ENCODE data around the gene MAP4K5.
"Not testable (repeated sequence)": the region's sequence is repeated elsewhere in the genome, so short reads cannot be mapped to it uniquely, and the experiment has no call there.

MAP4K5 gene

DNA sequence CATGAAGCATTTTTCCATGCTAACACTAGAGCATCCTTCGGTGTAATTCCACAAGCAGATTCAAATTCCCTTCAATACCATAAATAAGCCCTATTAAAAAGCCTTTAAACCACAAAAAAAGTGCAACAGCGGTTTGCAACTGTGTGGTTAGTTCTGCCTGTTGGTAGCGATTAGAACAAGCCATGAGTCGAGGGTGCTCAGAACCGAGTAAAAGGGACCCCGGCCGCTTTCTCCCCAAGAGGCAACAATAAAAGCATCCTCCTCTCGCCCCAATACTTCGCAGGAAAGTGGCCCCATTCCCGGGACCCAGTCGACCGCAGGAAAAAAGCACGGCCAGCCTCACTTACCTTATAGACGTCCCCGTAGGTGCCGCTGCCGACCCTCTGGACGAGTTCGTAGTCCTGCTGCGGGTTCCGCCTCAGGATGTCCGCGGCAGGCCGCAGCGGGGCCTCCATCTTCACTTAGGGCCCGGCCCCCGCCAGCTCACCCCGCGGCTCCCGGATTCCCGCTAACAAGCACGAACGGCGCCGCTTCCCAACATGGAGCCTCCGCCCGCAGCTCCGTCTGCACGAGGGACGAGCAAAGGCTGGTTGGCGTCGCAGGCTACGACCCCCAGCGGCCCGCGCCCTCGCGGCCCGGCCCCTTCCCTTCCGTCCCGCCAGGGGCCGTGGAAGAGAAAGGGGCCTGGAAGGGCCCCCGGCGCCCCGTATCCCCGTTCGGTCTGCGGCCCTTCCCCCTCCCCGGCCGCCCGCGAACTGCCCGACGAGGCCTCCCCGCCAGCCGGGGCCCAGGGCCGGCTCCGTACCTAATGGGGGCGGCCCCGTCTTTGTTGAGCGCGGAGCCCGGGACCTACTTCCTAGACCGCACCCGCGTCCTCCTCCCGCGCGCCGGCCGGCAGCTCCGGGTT, 521 bp downstream of the MAP4K5 start:
- peak; percentile 42 for DNase-seq

DNA sequence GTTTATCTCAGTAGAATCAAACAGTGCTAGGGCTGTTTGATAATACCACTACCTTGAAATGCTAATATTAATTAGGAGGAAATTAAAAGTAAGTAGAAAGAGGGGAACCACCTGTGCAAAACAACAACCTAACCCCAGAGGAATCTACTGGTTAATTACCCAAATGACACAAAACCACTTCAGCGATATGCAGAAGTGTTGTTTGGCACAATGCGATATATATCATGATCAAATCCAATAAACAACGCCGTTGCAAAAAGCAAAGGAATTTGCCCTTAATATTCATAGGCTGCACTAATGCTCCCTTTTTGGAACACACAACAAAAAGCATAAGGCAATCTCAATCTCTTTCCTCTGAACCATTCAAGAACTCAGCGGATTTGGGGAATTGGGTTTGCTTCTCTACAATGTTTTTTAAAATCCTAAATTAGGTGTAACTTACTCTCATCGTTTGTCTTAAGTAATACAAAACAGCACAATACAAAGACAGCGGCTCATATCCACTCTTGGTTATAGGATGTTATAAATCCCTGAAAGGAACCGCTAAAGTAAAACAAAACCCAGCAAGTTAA, 1.5 kb downstream of the MAP4K5 start:
- no peak for DNase-seq

DNA sequence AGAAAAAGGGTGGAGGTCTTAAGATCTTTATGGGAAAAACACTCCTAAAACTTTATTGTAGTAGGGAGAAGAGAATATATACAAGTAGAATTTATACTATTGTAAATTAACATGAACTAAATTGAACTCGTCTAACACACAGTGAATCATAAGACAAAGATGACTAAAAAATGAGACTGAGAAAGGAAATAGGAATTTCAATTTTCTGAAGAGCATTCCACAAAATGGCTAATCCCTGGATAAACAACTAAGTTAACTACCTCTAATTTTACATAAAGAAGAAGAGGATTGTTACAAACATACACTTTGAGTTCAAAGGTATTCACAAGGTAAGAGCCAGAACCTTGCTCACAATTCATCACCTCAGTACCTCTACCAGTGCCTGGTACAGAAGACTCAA, 2.0 kb downstream of the MAP4K5 start:
- no peak for DNase-seq

DNA sequence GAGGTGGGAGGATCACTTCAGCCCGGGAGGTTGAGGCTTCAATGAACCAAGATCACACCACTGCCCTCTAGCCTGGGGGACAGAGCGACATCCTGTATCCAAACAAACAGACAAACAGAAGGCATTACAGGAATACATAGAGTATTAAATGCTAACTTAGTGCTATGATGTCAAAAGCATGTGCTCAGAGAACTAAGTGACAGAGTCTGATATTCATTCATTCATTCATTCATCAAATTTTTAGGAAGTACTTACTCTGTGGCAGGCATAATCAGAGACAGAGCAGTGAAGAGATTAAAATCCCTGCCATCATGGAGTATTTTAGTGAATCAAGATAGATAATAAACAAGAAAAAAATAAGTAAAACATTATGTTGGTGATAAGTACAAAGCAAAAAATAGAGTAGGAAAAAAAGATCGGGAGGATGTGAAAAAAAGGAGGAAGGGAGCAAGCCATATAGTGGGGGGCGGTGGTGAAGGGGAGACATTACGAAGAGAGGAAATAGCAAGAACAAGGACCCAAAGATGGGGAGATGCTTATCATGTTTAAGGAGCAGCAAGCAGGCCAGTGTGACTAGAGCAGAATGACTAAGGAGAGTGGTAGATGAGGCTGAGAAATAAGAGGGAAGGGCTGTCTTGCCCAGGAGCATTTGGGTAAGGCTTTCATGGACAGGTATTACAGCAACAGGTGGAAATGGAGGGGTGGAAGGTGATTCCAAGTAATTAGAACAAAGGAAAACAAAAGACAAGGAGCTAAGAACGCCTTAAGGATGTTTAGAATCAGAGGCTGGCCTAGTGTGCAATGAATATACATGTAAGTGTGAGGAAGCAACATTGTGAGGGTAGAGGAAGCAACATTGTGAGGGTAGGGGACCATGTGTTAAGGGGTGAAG, 2.8 kb downstream of the MAP4K5 start:
- no peak for DNase-seq

DNA sequence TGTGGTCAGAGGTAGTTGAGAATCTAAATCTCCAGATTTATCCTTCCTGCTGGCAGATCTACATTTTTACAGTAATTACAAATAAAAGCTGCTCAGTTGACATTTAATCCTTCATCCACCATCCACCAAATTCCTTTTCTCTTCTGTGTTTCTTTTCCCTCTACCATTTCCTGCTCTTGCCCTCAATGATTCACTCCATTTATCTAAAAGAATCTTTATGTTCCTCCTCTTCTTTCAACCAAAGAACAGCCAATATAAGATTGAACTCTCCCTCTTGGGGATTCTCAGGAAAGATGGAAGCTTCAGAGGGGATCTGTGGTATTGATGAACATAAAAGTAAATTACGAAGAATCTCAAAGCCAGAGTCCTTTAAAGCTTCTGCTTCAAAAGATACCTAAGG, 4.4 kb downstream of the MAP4K5 start:
- DNase-seq, result no peak

DNA sequence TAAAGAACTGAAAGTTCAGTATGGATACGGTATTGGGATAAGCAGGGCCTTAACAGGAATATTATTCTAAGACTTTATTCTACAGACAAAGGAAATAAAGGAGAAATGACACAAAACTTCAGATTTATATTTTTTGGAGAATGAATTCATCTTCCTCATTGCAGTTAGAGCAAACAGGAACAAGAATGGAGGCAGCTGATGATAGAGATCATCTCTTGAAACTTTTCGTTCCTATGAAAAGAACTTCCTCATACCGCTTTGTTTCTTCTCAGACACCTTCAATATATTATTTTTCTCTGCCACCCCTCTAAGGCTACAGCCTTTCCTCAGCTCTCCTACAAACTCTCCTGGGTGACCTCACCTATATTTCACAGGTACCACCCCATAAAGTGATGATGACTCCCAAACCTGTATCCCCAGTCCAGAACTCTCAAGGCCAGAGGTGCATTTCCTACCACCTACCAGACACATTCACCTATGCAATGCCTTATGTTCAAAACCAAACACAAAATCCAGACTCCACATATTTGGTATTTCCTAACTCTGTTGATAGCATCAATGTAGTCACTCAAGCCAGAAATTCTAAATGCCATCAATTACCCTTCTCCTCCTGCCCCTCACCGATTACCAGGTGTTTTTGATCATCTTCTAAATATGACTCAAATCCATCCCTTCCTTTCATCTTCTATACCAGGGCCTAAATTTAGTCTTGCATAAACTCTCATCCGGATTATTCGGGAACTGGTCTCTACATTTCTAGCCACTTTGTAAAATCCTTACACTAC, 7.4 kb downstream of the MAP4K5 start:
- DNase-seq, result peak; percentile 64

DNA sequence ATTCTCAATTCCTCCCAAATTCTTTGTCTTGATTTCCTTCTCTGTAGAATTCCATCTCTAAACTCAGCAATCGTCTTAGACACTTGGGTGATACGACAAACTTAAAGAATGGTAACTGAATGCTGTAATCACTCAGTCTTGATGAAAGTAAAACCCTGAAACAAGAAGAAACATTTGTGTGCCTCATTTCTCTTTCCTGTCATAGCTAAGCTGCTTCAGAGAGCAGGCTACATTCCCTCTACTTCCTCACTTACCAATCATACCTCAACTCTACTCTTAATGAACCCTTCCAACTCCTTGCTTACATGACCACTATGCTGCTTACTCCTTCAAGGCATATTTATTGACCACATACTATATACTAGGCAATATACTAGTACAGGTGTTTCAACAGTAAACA, 8.3 kb downstream of the MAP4K5 start:
- peak; percentile 74 for DNase-seq

DNA sequence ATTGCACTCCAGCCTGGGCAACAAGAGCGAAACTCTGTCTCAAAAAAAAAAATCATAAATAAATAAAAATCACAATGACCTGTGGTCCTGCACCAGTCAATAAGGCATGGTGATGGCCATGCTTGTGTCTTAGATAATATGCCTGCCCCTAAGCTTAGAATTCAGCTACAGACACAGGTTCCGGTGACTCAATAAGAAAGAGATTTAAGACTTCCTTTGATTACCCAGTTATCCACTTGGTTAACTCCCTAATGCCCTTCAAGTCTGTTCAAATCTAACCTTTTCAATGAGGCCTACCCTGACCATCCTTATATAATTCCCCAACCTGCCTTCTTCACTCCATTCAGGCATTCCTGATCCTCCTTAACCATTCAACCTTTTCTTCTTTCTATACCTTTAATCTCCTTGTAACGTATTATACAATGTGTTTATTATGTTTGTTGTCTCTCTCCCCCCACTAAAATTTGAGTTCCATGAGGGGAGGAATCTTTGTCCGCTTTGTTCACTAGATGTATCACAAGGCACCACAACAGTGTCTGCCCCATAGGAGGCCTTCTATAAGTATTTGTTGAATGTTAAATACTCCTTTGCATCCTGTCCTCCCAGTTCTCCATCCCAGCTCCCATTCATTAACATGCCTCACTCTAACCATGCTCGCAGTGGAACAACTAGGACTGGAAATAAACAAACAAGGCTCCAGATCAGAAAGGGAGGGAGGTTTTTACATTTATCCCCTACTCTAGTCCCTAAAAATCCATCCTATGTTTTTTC, 8.9 kb downstream of the MAP4K5 start:
- DNase-seq, result no peak

DNA sequence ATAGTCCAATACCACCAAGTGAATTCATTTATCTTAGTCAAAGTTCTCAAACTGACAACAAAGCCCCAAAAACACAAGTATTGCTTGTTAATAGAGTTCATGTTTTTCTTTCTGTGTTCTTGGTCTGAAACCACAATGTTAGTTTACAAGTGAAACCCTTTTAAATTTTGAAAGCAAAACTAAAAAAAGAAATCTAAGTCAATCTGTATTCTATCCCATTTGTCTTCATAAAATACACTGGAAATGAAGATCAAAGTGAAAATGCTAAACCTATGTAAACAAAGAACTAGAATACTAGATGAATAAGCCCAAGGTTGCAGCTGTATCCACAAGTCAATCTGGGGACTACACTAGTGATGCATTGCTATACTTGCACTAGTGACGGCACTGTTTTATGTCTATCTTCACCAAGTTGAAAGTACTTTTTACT, 10.4 kb downstream of the MAP4K5 start:
- DNase-seq, result peak; percentile 43

DNA sequence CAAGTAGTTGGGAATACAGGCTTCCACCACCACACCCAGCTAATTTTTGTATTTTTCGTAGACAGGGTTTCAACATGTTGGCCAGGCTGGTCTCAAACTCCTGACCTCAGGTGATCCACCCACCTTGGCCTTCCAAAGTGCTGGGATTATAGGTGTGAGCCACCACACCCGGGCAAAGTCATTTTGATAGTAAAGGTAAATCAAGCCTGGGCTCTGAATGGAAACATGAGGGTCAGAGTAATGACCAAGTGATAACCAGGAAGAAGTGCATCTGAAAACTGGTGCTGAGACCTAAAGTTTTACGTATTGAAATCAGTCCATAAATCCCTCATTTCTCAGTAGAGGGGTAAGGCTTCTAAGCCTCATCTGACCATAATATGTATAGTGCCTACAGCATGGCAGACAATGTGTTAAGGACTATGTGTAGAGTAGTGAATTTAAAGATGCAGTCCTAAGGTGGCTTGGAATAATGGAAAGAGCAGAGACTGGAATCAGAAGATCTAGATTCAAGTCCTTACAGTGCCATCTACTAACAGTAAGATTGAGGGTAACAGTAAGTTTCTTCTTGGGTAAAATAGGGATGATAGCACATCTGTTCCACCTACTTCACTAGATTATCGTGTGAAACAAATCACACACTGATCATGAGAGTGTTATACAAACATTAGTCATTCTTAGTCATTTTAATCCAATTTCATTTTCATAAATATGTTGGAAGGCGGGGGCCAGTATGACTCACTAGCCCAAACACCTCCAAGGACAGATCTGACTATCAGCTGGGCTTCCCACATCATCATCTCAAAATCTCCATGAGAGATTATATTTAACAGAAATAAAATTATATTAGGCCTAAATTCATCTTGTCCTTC, 11.2 kb downstream of the MAP4K5 start:
- DNase-seq, result peak; percentile 88

DNA sequence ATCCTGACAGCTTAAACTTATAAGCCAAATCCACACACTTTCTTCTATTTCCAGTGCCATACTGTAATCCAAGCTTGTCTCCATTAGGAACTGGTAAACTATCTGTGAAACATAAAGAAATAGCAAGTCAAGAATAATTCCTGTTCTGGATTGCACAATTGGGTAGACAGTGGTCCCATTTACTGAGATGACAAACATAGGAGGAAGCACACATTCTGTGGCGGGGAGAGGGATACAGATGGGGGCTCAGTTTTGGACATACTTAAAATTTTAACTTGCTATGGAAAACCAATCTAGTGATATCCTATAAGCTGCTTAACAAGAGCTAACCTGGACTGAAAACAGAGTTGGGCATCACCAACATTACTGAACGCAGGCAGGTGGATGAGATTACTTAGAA, 16.3 kb downstream of the MAP4K5 start:
- no peak for DNase-seq

DNA sequence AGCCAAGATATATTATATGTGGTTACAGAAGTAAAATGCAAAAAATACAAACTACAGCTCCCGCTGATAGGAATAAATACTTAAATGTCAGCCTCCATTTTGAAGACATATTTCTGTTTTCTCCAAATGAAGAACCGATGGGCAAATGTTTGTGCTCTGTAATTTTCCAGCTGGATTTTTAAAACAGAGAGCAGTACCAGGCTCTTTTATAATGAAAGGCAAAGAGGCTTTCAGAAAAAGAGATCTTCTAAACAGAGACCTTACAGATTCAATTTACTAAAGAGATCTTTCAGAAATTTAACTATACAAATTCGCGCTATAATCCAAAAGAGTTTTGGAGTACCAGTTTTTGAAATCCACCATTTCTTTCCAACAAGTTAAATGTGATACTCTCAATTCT, 19.9 kb downstream of the MAP4K5 start:
- no peak for DNase-seq

DNA sequence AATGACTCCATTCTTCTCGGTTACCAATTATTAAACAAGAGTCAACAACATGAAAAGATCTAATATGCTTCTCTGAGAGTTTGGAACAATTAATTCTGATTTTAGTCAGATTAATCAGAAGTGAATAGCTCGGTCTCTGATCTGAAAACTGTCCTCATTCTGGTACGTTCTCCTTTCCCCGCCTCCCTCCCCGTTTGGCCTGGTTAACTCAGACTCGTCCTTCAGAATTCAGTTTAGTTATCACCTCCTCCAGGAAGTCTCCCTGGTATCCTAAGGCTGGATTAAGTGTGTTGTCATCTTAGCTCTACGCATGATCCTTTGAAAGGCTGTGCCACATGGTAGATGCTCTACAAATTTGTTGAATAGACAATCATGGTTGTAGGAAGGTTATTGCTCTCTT, 22.2 kb downstream of the MAP4K5 start:
- no peak for DNase-seq

DNA sequence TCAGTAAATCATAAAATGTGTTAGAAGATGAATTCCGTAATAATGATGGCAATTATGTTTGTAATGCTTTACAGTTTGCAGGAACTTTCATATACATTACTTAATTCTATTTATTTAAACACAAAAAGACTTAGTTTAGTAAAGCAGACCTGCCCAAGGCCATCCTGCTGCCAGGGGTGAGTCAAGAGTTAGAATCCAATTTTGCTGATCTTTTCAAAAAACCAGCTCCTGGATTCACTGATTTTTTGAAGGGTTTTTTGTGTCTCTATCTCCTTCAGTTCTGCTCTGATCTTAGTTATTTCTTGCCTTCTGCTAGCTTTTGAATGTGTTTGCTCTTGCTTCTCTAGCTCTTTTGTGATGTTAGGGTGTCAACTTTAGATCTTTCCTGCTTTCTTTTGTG, 25.3 kb downstream of the MAP4K5 start:
- DNase-seq, result not testable (repeated sequence)

DNA sequence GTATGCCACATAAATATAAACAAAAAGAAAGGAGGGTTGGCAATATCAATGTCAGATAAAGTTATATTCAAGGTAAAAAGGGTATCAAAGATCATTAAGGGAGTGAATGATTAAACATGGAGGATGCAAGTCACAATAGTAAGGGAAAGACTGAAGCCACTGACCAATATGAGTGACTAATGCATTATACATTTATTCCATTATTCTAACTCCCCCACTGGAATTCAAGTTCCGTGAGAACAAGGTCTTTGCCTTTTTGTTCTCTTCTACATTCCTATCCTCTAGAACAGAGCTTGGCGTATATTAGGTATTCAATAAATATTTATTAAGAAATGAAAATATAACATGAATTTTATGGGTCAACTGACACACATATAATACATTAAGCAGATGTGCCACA, 30.7 kb downstream of the MAP4K5 start:
- DNase-seq, result no peak

DNA sequence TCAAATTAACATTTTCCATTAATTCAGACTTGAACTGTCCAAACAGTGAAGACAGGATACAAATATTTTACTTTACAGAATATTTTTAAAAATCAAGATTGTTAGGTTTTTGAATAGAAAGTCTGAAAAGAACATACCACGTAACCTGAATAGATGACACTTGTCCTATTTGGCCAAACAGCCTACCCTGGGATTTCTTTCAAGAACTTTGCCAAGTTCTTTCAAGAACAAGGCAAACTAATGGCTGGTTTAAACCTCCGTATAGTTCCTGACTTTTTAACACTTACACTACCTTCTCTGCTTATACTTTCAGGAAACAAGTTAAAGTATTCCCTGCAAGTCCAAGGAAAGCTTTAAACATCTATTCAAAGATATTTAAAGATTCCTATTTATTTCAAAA, 35.0 kb downstream of the MAP4K5 start:
- DNase-seq, result no peak

DNA sequence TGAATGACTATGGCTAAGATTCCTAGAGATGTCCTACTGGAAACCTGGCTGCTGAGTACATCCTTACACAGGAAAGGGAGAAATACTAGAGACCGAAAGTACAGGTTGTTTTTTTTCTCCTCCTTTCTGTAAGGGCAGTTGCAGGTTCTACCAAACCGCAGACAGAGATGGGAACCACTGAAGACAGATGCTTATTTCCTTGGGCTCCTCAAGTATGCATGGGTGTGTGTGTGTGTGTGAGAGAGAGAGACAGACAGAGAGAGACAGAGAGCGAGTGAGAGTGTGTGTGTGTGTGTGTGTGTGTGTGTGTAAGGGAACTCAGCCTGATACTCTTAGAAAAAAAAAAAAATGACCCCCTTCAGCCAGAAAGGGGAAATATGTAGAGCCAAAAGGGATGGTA, 42.5 kb downstream of the MAP4K5 start:
- DNase-seq, result no peak

DNA sequence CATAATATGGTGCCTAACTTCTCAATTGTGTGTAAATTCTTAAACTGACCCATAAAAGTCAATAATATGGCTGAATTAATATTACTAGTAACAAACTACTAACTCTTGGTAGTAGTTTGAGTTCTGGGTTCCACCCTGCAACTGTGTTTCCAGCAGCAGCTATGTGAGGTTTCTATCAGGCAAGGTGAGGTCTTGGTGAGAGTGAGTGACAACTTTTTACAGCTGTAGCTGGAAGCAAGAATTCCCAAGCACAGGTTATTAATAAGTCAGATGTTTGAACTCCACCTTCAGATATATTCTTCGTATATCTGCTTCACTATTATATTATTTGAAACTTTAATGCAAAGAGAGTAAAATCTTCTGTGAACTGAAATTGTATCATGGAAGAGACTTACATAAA, 43.8 kb downstream of the MAP4K5 start:
- no peak for DNase-seq

DNA sequence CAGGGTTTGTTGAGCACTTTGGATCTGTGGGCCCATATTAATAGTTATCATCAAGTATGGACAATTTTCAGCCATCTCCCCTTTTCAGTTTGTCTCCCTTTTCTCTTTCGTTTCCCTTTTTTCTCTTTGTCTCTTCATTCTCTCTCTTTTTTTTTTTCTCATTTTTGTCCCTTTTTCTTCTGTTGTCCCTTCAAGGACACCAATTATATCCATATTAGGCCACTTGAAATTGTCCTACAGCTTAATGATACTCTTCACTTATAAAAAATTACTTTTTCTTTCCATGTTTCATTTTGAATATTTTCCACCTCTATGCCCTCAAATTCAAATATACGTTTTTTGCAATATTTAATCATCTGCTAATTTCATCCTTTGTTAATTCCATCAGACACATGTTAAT, 53.3 kb downstream of the MAP4K5 start:
- no peak for DNase-seq

DNA sequence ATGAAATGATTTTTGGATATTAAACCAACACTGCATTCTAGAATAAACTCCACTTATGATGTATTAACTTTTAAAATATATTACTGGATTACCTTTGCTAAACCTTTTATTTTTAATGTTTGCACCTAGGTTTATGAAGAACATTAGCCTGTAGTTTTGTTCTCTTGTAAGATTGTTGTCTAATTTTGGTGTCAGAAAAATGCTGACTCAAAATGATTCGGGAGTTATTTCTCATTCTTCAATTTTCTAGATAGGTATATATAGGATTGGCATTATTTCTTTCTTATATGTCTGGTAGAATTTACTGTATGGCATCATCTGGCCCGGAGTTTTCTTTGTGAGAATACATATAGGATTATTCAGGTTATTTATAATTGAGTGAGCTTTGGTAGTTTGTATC, 54.6 kb downstream of the MAP4K5 start:
- no peak for DNase-seq

DNA sequence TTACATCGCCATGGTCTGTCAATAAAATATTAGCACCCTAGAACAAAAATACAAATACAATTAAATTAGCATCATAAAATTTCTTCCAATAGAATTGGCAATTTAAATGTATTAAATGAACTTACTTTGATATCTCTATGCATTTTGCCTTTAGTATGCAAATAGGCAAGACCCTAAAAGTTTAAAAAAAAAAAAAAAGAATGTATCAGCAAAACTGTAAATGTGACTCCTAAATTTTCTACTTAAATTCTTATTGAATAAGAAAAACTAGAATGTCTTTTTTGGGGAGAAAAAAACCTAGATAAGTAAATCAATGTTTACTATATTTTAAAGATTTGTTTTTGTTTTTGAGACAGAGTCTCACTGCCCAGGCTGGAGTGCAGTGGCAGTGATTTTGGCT, 56.2 kb downstream of the MAP4K5 start:
- DNase-seq, result no peak
